ENCODE measurements around the gene XPO6. TPM values are rescaled to one million over a fixed set of nuclear protein-coding genes. Genes with fewer than 3 reads are reported as not detected.
A peak's percentile ranks its signal among the peaks of the same experiment; 100 is the strongest.

Gene XPO6
- total RNA-seq, 4 donors from 2014 or later, result 105 to 166 (median 141) TPM

DNA sequence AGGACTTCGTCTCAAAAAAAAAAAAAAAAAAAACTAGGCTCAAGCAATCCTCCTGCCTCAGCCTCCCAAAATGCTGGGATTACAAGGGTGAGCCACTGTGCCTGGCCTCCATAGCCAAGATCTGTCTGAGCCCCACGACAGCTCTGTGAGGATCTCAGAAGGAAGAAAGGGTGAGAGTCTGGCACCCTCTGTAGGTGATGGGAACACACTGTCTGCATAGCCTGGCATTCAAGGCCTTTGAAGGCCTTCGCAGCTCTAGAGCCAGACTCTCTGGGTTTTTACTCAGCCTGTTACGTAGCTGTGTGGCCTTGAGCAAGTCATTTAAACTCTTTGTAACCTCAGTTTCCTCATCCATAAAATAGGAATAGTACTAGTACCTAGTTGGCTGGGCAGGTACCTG is 6.3 kb upstream of the XPO6 start:
- DNase-seq (ENCODE audit: low spot score in 2 of 2), result no peak
- Histone ChIP-seq H3K27me3 (no peaks in the 10 kb centered on the region), H3K4me3 (no peak overlapping the region), H3K4me1 (no peaks in the 10 kb centered on the region), H3K27ac (no peak overlapping the region), H3K9me3 (no peaks in the 10 kb centered on the region), H3K36me3 (no peaks in the 10 kb centered on the region)
- TF ChIP-seq CTCF (IDR thresholded peaks at IDR 0.05) (peak in 1 of 5 experiments; percentile 35), POLR2A (IDR thresholded peaks at IDR 0.05) (no peak)
- WGBS, 2 donors, result 72 to 74% methylated on average over 4 of the region's 4 CpGs

DNA sequence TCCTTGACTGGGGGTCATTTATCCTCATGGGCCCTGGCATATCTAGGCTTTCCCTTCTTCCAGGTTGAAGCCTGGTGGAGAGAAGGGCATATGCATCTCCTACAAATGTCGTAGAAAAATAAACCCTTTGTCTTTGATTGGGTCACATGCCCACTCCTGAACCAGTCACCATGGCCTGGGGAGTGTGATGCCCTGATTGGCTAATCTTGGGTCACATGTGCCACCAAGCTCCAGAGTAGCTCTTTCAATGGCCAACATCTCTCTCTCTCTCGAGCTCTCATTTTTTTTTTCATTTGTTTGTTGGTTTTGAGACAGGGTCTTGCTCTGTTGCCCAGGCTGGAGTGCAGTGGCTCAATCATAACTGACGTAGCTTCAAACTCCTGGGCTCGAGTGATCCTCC is 5.6 kb upstream of the XPO6 start:
- 88 to 89% methylated on average over 4 of the region's 4 CpGs for WGBS, 2 donors
- TF ChIP-seq EP300 (IDR thresholded peaks at IDR 0.05), result no peak
- TF ChIP-seq CTCF (IDR thresholded peaks at IDR 0.05), result no peak
- TF ChIP-seq POLR2A (IDR thresholded peaks at IDR 0.05), result no peak

GRCh38 chr16:28213396-28213795 is 1.6 kb upstream of the XPO6 start:
- Histone ChIP-seq H3K9me3 (no peaks in the 10 kb centered on the region), H3K4me3 (no peak overlapping the region), H3K4me1 (peaks cover 0 to 28% (median 6%) of the 10 kb centered on the region in 4 donors), H3K36me3 (peaks cover 0 to 5% (median 0%) of the 10 kb centered on the region in 3 donors), H3K27me3 (no peaks in the 10 kb centered on the region), H3K27ac (no peak overlapping the region)
- no peak for DNase-seq (ENCODE audit: low spot score in 2 of 2)
- no peak for TF ChIP-seq CTCF (IDR thresholded peaks at IDR 0.05)
- TF ChIP-seq POLR2A (IDR thresholded peaks at IDR 0.05), result no peak
- TF ChIP-seq EP300 (IDR thresholded peaks at IDR 0.05), result no peak
- WGBS, 2 donors, result 71 to 76% methylated on average over 3 of the region's 3 CpGs

More for the DNA sequence above, 5.6 kb upstream of the XPO6 start:
- Histone ChIP-seq H3K4me1 (peaks cover 0 to 6% (median 1%) of the 10 kb centered on the region in 4 donors), H3K4me3 (no peak overlapping the region), H3K36me3 (no peaks in the 10 kb centered on the region), H3K27ac (no peak overlapping the region), H3K9me3 (no peaks in the 10 kb centered on the region), H3K27me3 (no peaks in the 10 kb centered on the region)
- no peak for DNase-seq (ENCODE audit: low spot score in 2 of 2)

GRCh38 chr16:28212532-28212873 is 738 bp upstream of the XPO6 start:
- TF ChIP-seq CTCF (IDR thresholded peaks at IDR 0.05), result no peak
- TF ChIP-seq POLR2A (IDR thresholded peaks at IDR 0.05), result no peak
- TF ChIP-seq EP300 (IDR thresholded peaks at IDR 0.05), result no peak
- Histone ChIP-seq H3K4me1 (peaks cover 0 to 28% (median 6%) of the 10 kb centered on the region in 4 donors), H3K4me3 (peak overlapping the region; percentile 44 to 95 (median 92)), H3K9me3 (no peaks in the 10 kb centered on the region), H3K27ac (peak overlapping the region in 2 of 4 donors; percentile 90 to 96), H3K27me3 (no peaks in the 10 kb centered on the region), H3K36me3 (peaks cover 0 to 10% (median 0%) of the 10 kb centered on the region in 3 donors)
- DNase-seq (ENCODE audit: low spot score in 2 of 2), result no peak
- WGBS, 2 donors, result 91 to 94% methylated on average over 4 of the region's 4 CpGs

- peak; percentile 31 to 39 for DNase-seq (ENCODE audit: low spot score in 2 of 2)
- TF ChIP-seq POLR2A (IDR thresholded peaks at IDR 0.05) (peak in 1 of 2 donors; percentile 9), CTCF (IDR thresholded peaks at IDR 0.05) (no peak), EP300 (IDR thresholded peaks at IDR 0.05) (peak in 1 of 2 donors; percentile 43)
- Histone ChIP-seq H3K4me3 (peak overlapping the region; percentile 82 to 95 (median 92)), H3K4me1 (peaks cover 0 to 28% (median 6%) of the 10 kb centered on the region in 4 donors), H3K27me3 (no peaks in the 10 kb centered on the region), H3K36me3 (peaks cover 0 to 18% (median 0%) of the 10 kb centered on the region in 3 donors), H3K9me3 (no peaks in the 10 kb centered on the region), H3K27ac (peak overlapping the region; percentile 90 to 96 (median 91))
- WGBS, 2 donors, result 2 to 16% methylated on average over 2 to 25 of the region's 33 CpGs
These were observed 681 bp downstream of the XPO6 start for GRCh38 chr16:28210979-28211588.

Data from tibial nerve (tissue), 4 donors.